Body of pancreas (tissue), 4 donors: ENCODE results near the gene EHBP1. TPM values are rescaled to one million over a fixed set of nuclear protein-coding genes. Genes with fewer than 3 reads are reported as not detected.

Source experiments
- ATAC-seq: fragments of 150-250 bp; one replicate; pipeline ENCODE4 v1.9.1; 2016
- DNase-seq, 4 donors: peaks; one replicate each; pipeline ENCODE4 v3.0.0-alpha.2; 2019
- H3K27ac ChIP-seq, 4 donors: fragments of 200-600 bp; sonication (generic); 1 replicate in 3 of 4; 2 replicates in 1 of 4; pipeline versions ENCODE4 v1.5.1 to v1.6.1; 2016 to 2019; ENCODE audit warnings: mild to moderate bottlenecking in 1 of 4, mixed read lengths in 1 of 4, moderate library complexity in 1 of 4
- H3K27me3 ChIP-seq, 2 donors: fragments of 200-600 bp; sonication (generic); one replicate each; pipeline ENCODE4 v1.6.0; 2016; ENCODE audit warnings: mild to moderate bottlenecking in 1 of 2
- H3K36me3 ChIP-seq, 2 donors: fragments of 200-600 bp; sonication (generic); replicated peaks in 1 of 2; 2 replicates each; pipeline ENCODE4 v1.5.1; 2016; ENCODE audit warnings: low read depth in 2 of 2; ENCODE audit not compliant: insufficient read depth in 1 of 2
- H3K4me1 ChIP-seq: fragments of 200-600 bp; sonication (generic); one replicate; pipeline ENCODE4 v1.6.0; 2016
- H3K4me3 ChIP-seq, 2 donors: fragments of 200-600 bp; sonication (generic); 1 replicate in 1 of 2; 2 replicates in 1 of 2; pipeline ENCODE4 v1.5.1; 2016 to 2019
- H3K9me3 ChIP-seq, 3 donors: fragments of 200-600 bp; sonication (generic); 1 replicate in 2 of 3; 2 replicates in 1 of 3; pipeline ENCODE4 v1.5.1; 2016
- CTCF ChIP-seq, 7 experiments: fragments of 450-650 bp in 4 of 7; fragments of 200-600 bp in 3 of 7; sonication (generic) in 3 of 7; IDR thresholded peaks; one replicate each; pipeline ENCODE4 v1.5.1; 2016 to 2019; ENCODE audit warnings: antibody characterized with exemption in 7 of 7
- POLR2A ChIP-seq, 3 donors: fragments of 450-650 bp; IDR thresholded peaks; one replicate each; pipeline ENCODE4 v1.6.1; 2016; ENCODE audit warnings: antibody characterized with exemption in 3 of 3, mild to moderate bottlenecking in 2 of 3
- WGBS, 2 donors: methylation state at CpG; one replicate each; pipeline ENCODE4 v1.1.5; 2017; 5-methylcytosine and 5-hydroxymethylcytosine counted together
- intact Hi-C: fragments of 100-400 bp; cut with DNase I; formaldehyde crosslinking; loops from one replicate; pipeline ENCODE4 v1.15.1; 2023
- total RNA-seq, 2 donors: library from RNA; depleted of rRNA; stranded (reverse); fragments of >200 nt; gene quantifications; one replicate each; pipeline ENCODE4 v1.1.0, GENCODE V29; 2016

EHBP1 gene
- total RNA-seq, 2 donors from 2014 or later, result 43.6 to 45.8 TPM

- Histone ChIP-seq H3K9me3 (no peaks in the 10 kb centered on the region), H3K36me3 (no peaks in the 10 kb centered on the region), H3K4me3 (no peak overlapping the region), H3K27me3 (no peaks in the 10 kb centered on the region), H3K4me1 (no peaks in the 10 kb centered on the region), H3K27ac (no peak overlapping the region)
- intact Hi-C loops, result no loop called here
- TF ChIP-seq CTCF (IDR thresholded peaks at IDR 0.05) (no peak), POLR2A (IDR thresholded peaks at IDR 0.05) (no peak)
- DNase-seq (no peak), ATAC-seq (no peak)
- 97 to 100% methylated on average over 1 to 2 of the region's 2 CpGs for WGBS, 2 donors
These were observed 218.4 kb downstream of the EHBP1 start for GRCh38 chr2:62923881-62924280.

GRCh38 chr2:62928015-62928414 is 222.5 kb downstream of the EHBP1 start:
- Histone ChIP-seq H3K27me3 (no peaks in the 10 kb centered on the region), H3K9me3 (no peaks in the 10 kb centered on the region), H3K4me1 (no peaks in the 10 kb centered on the region), H3K4me3 (no peak overlapping the region), H3K36me3 (no peaks in the 10 kb centered on the region), H3K27ac (no peak overlapping the region)
- no peak for TF ChIP-seq CTCF (IDR thresholded peaks at IDR 0.05)
- no peak for TF ChIP-seq POLR2A (IDR thresholded peaks at IDR 0.05)
- no peak for ATAC-seq
- intact Hi-C loops, result no loop called here
- 97% methylated on average over 2 of the region's 2 CpGs for WGBS, 2 donors
- no peak for DNase-seq

GRCh38 chr2:62931536-62931935 is 226.0 kb downstream of the EHBP1 start:
- intact Hi-C loops, result no loop called here
- no peaks in the 10 kb centered on the region for H3K27me3 ChIP-seq
- H3K9me3 ChIP-seq, result no peaks in the 10 kb centered on the region
- TF ChIP-seq POLR2A (IDR thresholded peaks at IDR 0.05) (no peak), CTCF (IDR thresholded peaks at IDR 0.05) (no peak)
- H3K36me3 ChIP-seq, result no peaks in the 10 kb centered on the region
- 91 to 95% methylated on average over 3 of the region's 3 CpGs for WGBS, 2 donors
- H3K4me1 ChIP-seq, result no peaks in the 10 kb centered on the region
- DNase-seq (no peak), ATAC-seq (no peak)
- H3K4me3 ChIP-seq, result no peak overlapping the region
- H3K27ac ChIP-seq, result no peak overlapping the region

- WGBS, 2 donors, result 55 to 58% methylated on average over 2 of the region's 2 CpGs
- intact Hi-C loops, result no loop called here
- H3K27ac ChIP-seq, result no peak overlapping the region
- ATAC-seq, result no peak
- H3K4me3 ChIP-seq, result no peak overlapping the region
- TF ChIP-seq POLR2A (IDR thresholded peaks at IDR 0.05) (no peak), CTCF (IDR thresholded peaks at IDR 0.05) (no peak)
- no peaks in the 10 kb centered on the region for H3K4me1 ChIP-seq
- H3K9me3 ChIP-seq, result no peaks in the 10 kb centered on the region
- H3K27me3 ChIP-seq, result no peaks in the 10 kb centered on the region
- DNase-seq, result no peak
- H3K36me3 ChIP-seq, result no peaks in the 10 kb centered on the region
These were observed 227.9 kb downstream of the EHBP1 start for GRCh38 chr2:62933398-62933917.

GRCh38 chr2:62934517-62934916 is 229.0 kb downstream of the EHBP1 start:
- H3K9me3 ChIP-seq, result no peaks in the 10 kb centered on the region
- 91 to 97% methylated on average over 2 of the region's 2 CpGs for WGBS, 2 donors
- H3K4me1 ChIP-seq, result no peaks in the 10 kb centered on the region
- ATAC-seq (no peak), DNase-seq (no peak)
- no peaks in the 10 kb centered on the region for H3K27me3 ChIP-seq
- intact Hi-C loops, result no loop called here
- no peak overlapping the region for H3K4me3 ChIP-seq
- H3K36me3 ChIP-seq, result no peaks in the 10 kb centered on the region
- no peak overlapping the region for H3K27ac ChIP-seq
- TF ChIP-seq POLR2A (IDR thresholded peaks at IDR 0.05) (no peak), CTCF (IDR thresholded peaks at IDR 0.05) (no peak)
